Kidney epithelial cell (primary cell): ENCODE measurements around the gene ATP8A2. TPM values are rescaled to one million over a fixed set of nuclear protein-coding genes. Genes with fewer than 3 reads are reported as not detected.

Source experiments
- DNase-seq: peaks from one replicate; pipeline ENCODE4 v3.0.0-alpha.2; 2010; ENCODE audit warnings: low read depth
- H3K27me3 ChIP-seq: 2 replicates; pipeline ENCODE4 v1.6.0; 2011; ENCODE audit warnings: low read length; ENCODE audit not compliant: control insufficient read depth, insufficient read depth
- H3K36me3 ChIP-seq: 2 replicates; pipeline ENCODE4 v1.5.1; 2011; ENCODE audit warnings: low read length; ENCODE audit not compliant: control insufficient read depth, insufficient read depth
- H3K4me3 ChIP-seq: 2 replicates; pipeline ENCODE4 v1.5.1; 2011; ENCODE audit warnings: low read depth, mild to moderate bottlenecking, control low read depth, low read length
- total RNA-seq: library from RNA; depleted of rRNA; stranded (reverse); fragments of >200 nt; gene quantifications from 2 replicates; pipeline ENCODE4 v1.2.3, GENCODE V29; 2015
- TF ChIP-seq, protein P1 (sequence below): IDR thresholded peaks from 2 replicates; pipeline ENCODE4 v1.5.1; 2011; ENCODE audit warnings: mild to moderate bottlenecking, moderate library complexity, low read length, control low read depth, inconsistent platforms; ENCODE audit not compliant: insufficient read depth, poor library complexity, severe bottlenecking

ATP8A2 gene
- total RNA-seq, 1 donor from 2014 or later: 3.8 TPM

DNA sequence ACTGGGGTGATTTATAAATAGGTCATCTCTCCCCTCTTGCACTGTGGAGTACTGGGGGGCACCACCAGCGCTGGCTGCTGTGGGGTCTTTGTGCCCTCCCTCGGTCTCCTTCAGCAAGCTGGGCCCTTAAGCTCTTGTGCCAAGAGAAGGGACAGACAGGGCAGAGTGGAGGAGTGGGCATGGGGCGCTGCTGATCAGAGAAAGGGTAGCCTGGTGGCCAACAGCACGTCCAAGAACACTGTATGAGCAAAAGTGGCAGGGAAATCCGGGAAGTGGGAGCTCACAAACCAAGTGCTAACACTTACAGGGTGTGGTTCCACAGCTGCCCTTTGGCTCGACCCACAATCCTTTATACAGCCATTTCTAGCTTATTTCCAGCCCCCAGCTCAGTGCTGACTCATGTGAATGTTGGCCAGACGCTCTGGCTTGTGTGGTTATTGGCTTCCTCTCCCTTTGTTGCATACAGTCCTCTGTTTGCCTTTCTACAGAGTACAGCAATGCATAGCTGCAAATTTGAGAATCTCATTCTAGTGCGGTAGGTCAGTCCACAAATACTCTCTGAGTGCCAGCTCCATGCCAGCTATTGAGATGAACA is 381.3 kb downstream of the ATP8A2 start:
- TF ChIP-seq, protein P1, sequence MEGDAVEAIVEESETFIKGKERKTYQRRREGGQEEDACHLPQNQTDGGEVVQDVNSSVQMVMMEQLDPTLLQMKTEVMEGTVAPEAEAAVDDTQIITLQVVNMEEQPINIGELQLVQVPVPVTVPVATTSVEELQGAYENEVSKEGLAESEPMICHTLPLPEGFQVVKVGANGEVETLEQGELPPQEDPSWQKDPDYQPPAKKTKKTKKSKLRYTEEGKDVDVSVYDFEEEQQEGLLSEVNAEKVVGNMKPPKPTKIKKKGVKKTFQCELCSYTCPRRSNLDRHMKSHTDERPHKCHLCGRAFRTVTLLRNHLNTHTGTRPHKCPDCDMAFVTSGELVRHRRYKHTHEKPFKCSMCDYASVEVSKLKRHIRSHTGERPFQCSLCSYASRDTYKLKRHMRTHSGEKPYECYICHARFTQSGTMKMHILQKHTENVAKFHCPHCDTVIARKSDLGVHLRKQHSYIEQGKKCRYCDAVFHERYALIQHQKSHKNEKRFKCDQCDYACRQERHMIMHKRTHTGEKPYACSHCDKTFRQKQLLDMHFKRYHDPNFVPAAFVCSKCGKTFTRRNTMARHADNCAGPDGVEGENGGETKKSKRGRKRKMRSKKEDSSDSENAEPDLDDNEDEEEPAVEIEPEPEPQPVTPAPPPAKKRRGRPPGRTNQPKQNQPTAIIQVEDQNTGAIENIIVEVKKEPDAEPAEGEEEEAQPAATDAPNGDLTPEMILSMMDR: no peak
- Histone ChIP-seq H3K27me3 (no peaks in the 10 kb centered on the region), H3K36me3 (no peaks in the 10 kb centered on the region), H3K4me3 (no peak overlapping the region)
- DNase-seq: no peak

DNA sequence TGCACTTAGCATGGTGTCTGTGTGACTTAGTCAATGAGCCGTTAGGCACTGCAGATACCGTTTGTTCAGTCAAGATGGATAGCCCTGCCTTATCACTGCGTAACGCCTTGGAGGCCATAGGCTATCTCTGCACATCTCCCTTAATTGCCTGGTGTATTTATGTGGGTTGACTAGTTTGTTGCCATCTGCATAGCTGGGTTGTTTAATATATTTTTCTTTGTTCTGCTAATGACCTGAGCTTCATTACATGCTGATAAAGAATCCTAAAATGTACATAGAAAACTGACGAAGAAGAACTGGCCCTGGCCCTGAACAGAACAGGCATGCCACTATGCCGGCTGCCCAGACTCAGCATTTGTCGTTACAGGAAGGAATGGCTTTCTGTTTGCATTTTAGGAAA is 382.2 kb downstream of the ATP8A2 start:
- Histone ChIP-seq H3K4me3 (no peak overlapping the region), H3K27me3 (no peaks in the 10 kb centered on the region), H3K36me3 (no peaks in the 10 kb centered on the region)
- TF ChIP-seq, protein P1: no peak
- DNase-seq: no peak

DNA sequence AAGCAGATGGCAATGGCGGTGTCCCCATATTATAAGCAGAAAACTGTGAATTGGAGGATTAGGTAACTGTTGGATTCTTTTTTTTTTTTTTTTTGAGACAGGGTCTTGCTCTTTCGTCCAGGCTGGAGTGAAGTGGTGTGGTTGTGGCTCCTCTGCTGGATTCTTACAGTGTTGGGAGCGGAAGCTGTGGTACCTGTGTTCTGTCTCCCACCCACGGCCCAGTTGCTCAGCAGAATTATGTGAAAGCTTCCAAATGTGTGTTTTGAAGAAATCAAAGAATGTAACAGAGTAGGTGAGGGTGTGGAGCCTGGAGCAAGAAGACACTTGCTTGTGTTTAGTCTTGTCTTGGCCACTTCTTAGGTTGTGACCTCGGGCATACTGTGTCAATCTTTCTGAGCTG is 384.5 kb downstream of the ATP8A2 start:
- no peak for DNase-seq
- TF ChIP-seq, protein P1: no peak
- H3K4me3 ChIP-seq: no peak overlapping the region
- H3K36me3 ChIP-seq: no peaks in the 10 kb centered on the region
- no peaks in the 10 kb centered on the region for H3K27me3 ChIP-seq

DNA sequence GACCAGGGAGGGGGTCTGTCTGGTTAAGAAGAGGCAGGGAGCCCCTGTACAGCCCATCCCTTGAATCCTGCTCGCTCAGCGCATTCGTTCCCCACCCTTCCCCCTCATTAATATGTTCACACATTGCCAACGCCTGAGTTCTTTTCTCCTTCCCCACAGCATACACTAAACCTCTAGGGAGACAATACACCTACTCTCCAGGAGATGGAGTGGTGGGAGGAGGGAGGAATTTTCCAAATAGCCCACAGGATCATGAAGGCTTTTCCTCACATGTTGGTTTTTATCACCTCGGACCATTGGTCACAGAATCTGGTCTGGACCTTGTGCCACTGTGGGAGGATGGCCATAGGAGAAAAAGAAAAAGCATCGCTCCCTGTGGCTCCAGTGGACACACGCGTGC is 385.1 kb downstream of the ATP8A2 start:
- no peak for DNase-seq
- TF ChIP-seq, protein P1: peak; percentile 23
- Histone ChIP-seq H3K27me3 (no peaks in the 10 kb centered on the region), H3K36me3 (no peaks in the 10 kb centered on the region), H3K4me3 (no peak overlapping the region)

DNA sequence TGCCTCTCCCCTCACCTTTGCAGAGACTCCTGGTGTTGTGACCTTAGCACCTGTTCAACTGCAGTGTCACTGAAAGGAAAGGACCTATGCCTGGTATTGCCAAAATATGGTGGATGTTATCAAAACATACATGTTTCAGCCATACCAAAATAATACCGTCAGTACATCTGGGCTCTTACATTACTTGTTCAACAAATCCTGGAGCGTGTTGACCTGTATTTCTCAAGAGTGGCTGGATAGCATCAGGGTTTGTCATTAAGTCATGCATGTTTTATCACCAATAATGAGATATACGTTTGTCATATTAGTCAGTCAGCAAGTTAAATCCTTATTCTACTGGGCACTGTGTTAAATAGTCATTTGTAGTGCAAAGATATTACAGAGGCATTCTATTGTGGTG is 389.3 kb downstream of the ATP8A2 start:
- Histone ChIP-seq H3K4me3 (no peak overlapping the region), H3K27me3 (no peaks in the 10 kb centered on the region), H3K36me3 (no peaks in the 10 kb centered on the region)
- no peak for DNase-seq
- TF ChIP-seq, protein P1: no peak

DNA sequence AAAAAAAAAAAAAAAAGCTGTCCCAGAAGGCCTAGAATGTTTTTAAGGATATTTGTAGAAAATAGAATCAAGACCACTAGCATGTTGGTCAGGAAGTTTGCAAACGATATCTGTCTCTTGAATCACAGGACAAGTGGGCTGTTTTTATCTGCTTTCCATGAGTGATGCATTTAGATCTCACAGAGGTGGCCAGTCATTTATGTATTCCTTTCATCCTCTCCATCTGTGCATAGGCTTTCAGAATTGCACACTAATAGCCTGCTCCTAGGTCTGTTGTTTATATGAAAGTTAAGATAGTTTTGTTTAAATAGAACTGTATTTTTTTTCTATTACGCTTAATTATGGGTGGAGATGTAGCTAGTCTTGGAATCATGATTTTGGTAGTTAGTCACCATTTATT is 390.5 kb downstream of the ATP8A2 start:
- DNase-seq: no peak
- TF ChIP-seq, protein P1: no peak
- no peaks in the 10 kb centered on the region for H3K27me3 ChIP-seq
- H3K4me3 ChIP-seq: no peak overlapping the region
- no peaks in the 10 kb centered on the region for H3K36me3 ChIP-seq
